Measurements from ENCODE around the gene ZDHHC1.

- TF ChIP-seq, protein P1, sequence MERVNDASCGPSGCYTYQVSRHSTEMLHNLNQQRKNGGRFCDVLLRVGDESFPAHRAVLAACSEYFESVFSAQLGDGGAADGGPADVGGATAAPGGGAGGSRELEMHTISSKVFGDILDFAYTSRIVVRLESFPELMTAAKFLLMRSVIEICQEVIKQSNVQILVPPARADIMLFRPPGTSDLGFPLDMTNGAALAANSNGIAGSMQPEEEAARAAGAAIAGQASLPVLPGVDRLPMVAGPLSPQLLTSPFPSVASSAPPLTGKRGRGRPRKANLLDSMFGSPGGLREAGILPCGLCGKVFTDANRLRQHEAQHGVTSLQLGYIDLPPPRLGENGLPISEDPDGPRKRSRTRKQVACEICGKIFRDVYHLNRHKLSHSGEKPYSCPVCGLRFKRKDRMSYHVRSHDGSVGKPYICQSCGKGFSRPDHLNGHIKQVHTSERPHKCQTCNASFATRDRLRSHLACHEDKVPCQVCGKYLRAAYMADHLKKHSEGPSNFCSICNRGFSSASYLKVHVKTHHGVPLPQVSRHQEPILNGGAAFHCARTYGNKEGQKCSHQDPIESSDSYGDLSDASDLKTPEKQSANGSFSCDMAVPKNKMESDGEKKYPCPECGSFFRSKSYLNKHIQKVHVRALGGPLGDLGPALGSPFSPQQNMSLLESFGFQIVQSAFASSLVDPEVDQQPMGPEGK (CRISPR knock-in tag; IDR thresholded peaks at IDR 0.05; ENCODE audit: borderline replicate concordance), result no peak
- TF ChIP-seq RARB (CRISPR knock-in tag; IDR thresholded peaks at IDR 0.05) (no peak), TOX (CRISPR knock-in tag; IDR thresholded peaks at IDR 0.05; ENCODE audit: borderline replicate concordance) (no peak), CSDC2 (CRISPR knock-in tag; IDR thresholded peaks at IDR 0.05) (no peak), BACH2 (CRISPR knock-in tag; IDR thresholded peaks at IDR 0.05; ENCODE audit: borderline replicate concordance) (no peak), OSR1 (CRISPR knock-in tag; IDR thresholded peaks at IDR 0.05) (no peak)
- TF ChIP-seq, protein P2, sequence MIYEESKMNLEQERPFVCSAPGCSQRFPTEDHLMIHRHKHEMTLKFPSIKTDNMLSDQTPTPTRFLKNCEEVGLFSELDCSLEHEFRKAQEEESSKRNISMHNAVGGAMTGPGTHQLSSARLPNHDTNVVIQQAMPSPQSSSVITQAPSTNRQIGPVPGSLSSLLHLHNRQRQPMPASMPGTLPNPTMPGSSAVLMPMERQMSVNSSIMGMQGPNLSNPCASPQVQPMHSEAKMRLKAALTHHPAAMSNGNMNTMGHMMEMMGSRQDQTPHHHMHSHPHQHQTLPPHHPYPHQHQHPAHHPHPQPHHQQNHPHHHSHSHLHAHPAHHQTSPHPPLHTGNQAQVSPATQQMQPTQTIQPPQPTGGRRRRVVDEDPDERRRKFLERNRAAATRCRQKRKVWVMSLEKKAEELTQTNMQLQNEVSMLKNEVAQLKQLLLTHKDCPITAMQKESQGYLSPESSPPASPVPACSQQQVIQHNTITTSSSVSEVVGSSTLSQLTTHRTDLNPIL (CRISPR knock-in tag; IDR thresholded peaks at IDR 0.05; ENCODE audit: low read depth), result no peak
- TF ChIP-seq, protein P3, sequence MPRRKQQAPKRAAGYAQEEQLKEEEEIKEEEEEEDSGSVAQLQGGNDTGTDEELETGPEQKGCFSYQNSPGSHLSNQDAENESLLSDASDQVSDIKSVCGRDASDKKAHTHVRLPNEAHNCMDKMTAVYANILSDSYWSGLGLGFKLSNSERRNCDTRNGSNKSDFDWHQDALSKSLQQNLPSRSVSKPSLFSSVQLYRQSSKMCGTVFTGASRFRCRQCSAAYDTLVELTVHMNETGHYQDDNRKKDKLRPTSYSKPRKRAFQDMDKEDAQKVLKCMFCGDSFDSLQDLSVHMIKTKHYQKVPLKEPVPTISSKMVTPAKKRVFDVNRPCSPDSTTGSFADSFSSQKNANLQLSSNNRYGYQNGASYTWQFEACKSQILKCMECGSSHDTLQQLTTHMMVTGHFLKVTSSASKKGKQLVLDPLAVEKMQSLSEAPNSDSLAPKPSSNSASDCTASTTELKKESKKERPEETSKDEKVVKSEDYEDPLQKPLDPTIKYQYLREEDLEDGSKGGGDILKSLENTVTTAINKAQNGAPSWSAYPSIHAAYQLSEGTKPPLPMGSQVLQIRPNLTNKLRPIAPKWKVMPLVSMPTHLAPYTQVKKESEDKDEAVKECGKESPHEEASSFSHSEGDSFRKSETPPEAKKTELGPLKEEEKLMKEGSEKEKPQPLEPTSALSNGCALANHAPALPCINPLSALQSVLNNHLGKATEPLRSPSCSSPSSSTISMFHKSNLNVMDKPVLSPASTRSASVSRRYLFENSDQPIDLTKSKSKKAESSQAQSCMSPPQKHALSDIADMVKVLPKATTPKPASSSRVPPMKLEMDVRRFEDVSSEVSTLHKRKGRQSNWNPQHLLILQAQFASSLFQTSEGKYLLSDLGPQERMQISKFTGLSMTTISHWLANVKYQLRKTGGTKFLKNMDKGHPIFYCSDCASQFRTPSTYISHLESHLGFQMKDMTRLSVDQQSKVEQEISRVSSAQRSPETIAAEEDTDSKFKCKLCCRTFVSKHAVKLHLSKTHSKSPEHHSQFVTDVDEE (CRISPR knock-in tag; IDR thresholded peaks at IDR 0.05), result no peak
These were observed 8.4 kb downstream of the ZDHHC1 start for GRCh38 chr16:67407788-67408452.

All from SK-N-SH treated with all-trans-retinoic acid at 6 μM for 48 hours (cell line).